Coronary artery (tissue), 2 donors: Measurements from ENCODE around the gene ZMPSTE24.

Source experiments
- DNase-seq: peaks from one replicate; pipeline ENCODE4 v3.0.0-alpha.2; 2017; ENCODE audit warnings: low spot score
- H3K27ac ChIP-seq, 2 donors: fragments of 200-600 bp; sonication (generic); one replicate each; pipeline ENCODE4 v1.5.1; 2016 to 2019
- H3K4me3 ChIP-seq: fragments of 200-600 bp; sonication (generic); 2 replicates; pipeline ENCODE4 v1.5.1; 2016; ENCODE audit warnings: mild to moderate bottlenecking, moderate library complexity
- TF ChIP-seq, protein P1 (sequence below): fragments of 200-600 bp; sonication (generic); IDR thresholded peaks from one replicate; pipeline ENCODE4 v1.5.1; 2019; ENCODE audit warnings: antibody characterized with exemption

The ZMPSTE24 gene

GRCh38 chr1:40258445-40258769 lies 371 bp downstream of the ZMPSTE24 start:
- TF ChIP-seq, protein P1, sequence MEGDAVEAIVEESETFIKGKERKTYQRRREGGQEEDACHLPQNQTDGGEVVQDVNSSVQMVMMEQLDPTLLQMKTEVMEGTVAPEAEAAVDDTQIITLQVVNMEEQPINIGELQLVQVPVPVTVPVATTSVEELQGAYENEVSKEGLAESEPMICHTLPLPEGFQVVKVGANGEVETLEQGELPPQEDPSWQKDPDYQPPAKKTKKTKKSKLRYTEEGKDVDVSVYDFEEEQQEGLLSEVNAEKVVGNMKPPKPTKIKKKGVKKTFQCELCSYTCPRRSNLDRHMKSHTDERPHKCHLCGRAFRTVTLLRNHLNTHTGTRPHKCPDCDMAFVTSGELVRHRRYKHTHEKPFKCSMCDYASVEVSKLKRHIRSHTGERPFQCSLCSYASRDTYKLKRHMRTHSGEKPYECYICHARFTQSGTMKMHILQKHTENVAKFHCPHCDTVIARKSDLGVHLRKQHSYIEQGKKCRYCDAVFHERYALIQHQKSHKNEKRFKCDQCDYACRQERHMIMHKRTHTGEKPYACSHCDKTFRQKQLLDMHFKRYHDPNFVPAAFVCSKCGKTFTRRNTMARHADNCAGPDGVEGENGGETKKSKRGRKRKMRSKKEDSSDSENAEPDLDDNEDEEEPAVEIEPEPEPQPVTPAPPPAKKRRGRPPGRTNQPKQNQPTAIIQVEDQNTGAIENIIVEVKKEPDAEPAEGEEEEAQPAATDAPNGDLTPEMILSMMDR: no peak
- DNase-seq: no peak
- H3K4me3 ChIP-seq: peak overlapping the region; percentile 92
- H3K27ac ChIP-seq: peak overlapping the region; percentile 93 to 95

GRCh38 chr1:40264354-40264781 lies 6.3 kb downstream of the ZMPSTE24 start:
- Histone ChIP-seq H3K4me3 (no peak overlapping the region), H3K27ac (peak overlapping the region; percentile 48 to 60)
- TF ChIP-seq, protein P1: no peak
- DNase-seq: no peak

GRCh38 chr1:40265298-40265697 lies 7.3 kb downstream of the ZMPSTE24 start:
- no peak for DNase-seq
- H3K4me3 ChIP-seq: no peak overlapping the region
- no peak overlapping the region for H3K27ac ChIP-seq
- TF ChIP-seq, protein P1: no peak

DNA sequence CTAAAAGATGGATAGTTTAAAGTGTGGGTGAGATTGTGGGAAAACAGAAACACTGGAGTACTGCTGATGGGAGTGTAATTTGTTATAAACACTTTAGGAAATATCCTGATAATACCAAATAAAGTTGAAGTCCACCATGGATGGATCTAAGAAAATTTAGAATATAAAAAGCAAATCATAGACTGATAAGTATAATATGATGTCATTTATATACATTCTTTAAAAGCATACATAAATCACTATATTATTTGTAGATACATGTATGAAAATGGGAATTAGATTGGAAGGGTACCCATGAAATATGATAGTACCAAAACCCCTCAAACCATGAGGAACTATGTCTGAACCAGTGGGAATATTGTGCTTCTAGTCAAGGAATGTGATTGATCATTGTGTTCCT lies 7.9 kb downstream of the ZMPSTE24 start:
- Histone ChIP-seq H3K4me3 (no peak overlapping the region), H3K27ac (no peak overlapping the region)
- TF ChIP-seq, protein P1: no peak
- DNase-seq: no peak

DNA sequence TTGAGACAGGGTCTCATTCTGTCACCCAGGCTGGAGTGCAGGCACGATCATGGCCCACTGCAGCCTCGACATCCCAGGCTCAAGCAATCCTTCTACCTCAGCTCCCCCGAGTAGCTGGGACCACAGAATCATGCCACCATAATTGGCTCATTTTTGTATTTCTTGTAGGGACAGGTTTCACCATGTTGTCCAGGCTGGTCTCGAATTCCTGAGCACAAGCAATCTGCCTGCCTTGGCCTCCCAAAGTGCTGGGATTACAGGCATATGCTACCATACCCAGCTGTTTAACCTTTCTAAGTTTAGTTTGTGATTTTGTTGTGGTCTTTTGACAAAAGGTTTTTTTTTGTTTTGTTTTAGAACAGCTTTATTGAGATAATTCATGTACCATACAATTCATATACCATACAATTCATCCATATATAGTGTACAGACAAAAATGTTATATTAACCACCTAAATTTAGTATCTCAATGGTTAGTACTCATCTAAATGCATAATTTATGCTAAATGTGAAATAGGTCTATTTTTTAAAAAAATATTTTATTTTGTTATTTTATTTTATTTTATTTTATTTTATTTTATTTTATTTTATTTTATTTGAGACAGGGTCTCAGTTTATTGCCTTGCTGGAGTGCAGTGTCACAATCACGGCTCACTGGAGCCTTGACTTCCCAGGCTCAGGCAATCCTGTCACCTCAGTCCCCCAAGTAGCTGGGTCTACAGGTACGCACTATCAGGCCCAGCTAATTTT lies 8.9 kb downstream of the ZMPSTE24 start:
- DNase-seq: no peak
- Histone ChIP-seq H3K27ac (peak overlapping the region; percentile 59 to 85), H3K4me3 (no peak overlapping the region)
- TF ChIP-seq, protein P1: no peak

DNA sequence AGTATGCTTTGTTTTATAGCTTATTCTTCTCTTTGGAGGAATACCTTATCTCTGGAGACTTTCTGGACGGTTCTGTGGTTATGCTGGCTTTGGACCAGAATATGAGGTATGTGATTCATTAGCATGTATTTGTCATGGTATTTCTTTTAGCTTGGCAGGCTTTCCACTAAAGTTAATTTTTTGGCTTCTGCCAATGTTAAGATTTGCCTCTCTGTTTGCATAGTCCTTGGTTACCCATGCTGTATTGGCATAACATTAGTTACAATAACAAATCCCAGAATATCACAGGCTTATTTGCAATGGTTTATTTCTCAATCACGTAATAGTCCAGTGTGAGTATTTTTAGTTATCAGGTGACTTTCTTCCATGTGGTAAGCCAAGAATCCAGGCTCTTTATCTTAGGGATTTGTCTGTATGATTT lies 9.7 kb downstream of the ZMPSTE24 start:
- H3K4me3 ChIP-seq: no peak overlapping the region
- TF ChIP-seq, protein P1: no peak
- peak overlapping the region; percentile 56 to 85 for H3K27ac ChIP-seq
- no peak for DNase-seq

DNA sequence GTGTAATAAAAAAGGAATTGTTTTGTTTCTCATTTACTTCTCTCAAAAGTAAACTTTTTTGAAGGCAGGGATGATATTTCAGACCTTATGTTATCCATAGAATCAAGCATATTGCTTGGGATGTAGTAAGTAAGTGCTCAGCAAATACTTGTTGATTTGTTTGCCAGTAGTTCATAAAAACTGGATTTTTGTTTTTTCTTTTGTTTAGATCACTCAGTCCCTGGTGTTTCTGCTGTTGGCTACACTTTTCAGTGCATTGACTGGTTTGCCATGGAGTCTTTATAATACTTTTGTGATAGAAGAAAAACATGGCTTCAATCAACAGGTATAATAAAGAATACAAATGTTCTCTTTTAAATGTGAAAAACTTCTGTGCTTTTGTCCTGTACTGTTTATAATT lies 10.2 kb downstream of the ZMPSTE24 start:
- peak overlapping the region; percentile 46 to 85 for H3K27ac ChIP-seq
- no peak overlapping the region for H3K4me3 ChIP-seq
- TF ChIP-seq, protein P1: no peak
- DNase-seq: no peak
